GM23338 (cell line): ENCODE data around the gene REC8.

Source experiments
- CREB1 ChIP-seq: fragments of 250-450 bp; sonication (Bioruptor Pico); IDR thresholded peaks from 2 replicates; pipeline ENCODE4 v1.5.0; 2020; ENCODE audit warnings: low read depth, mild to moderate bottlenecking, moderate library complexity
- EZH2 ChIP-seq: fragments of 200-600 bp; sonication (generic); IDR thresholded peaks from one replicate; pipeline ENCODE4 v1.8.0; 2017; ENCODE audit warnings: antibody characterized with exemption, mild to moderate bottlenecking, low read depth; ENCODE audit not compliant: unreplicated experiment
- EZH2phosphoT487 ChIP-seq: fragments of 200-600 bp; sonication (generic); IDR thresholded peaks from one replicate; pipeline ENCODE4 v1.8.1; 2018; ENCODE audit warnings: antibody characterized with exemption; ENCODE audit not compliant: unreplicated experiment
- JUNB ChIP-seq: IDR thresholded peaks from one replicate; pipeline ENCODE4 v1.6.1; 2016; ENCODE audit warnings: antibody characterized with exemption; ENCODE audit not compliant: unreplicated experiment
- NANOG ChIP-seq: IDR thresholded peaks from 2 replicates; pipeline ENCODE4 v1.6.1; 2016; ENCODE audit warnings: antibody characterized with exemption, borderline replicate concordance
- POLR2AphosphoS5 ChIP-seq: IDR thresholded peaks from 2 replicates; pipeline ENCODE4 v1.6.1; 2016; ENCODE audit warnings: antibody characterized with exemption, low read depth
- TF ChIP-seq, protein P1 (sequence below), 2 experiments: fragments of 200-600 bp in 1 of 2; sonication (generic) in 1 of 2; conservative IDR thresholded peaks; 2 replicates each; pipeline versions ENCODE4 v1.5.1 to v1.6.1; 2016 to 2017; ENCODE audit warnings: antibody characterized with exemption in 2 of 2, low read depth in 2 of 2, mild to moderate bottlenecking in 2 of 2, moderate library complexity in 1 of 2
- TF ChIP-seq, protein P2 (sequence below): IDR thresholded peaks from 2 replicates; pipeline ENCODE4 v1.6.1; 2016; ENCODE audit warnings: antibody characterized with exemption
- TF ChIP-seq, protein P3 (sequence below): IDR thresholded peaks from one replicate; pipeline ENCODE4 v1.6.1; 2018; ENCODE audit warnings: antibody characterized with exemption; ENCODE audit not compliant: unreplicated experiment

DNA sequence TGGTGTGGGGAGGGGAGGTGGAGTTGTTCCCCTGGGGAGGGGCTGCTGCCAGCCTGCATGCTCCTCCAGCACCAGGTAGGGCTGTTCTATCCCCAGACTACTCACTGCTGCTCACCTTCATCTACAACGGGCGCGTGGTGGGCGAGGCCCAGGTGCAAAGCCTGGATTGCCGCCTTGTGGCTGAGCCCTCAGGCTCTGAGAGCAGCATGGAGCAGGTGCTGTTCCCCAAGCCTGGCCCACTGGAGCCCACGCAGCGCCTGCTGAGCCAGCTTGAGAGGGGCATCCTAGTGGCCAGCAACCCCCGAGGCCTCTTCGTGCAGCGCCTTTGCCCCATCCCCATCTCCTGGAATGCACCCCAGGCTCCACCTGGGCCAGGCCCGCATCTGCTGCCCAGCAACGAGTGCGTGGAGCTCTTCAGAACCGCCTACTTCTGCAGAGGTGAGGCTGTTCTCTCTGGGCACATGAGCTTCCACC lies 7.3 kb upstream of the REC8 start:
- TF ChIP-seq, protein P1, sequence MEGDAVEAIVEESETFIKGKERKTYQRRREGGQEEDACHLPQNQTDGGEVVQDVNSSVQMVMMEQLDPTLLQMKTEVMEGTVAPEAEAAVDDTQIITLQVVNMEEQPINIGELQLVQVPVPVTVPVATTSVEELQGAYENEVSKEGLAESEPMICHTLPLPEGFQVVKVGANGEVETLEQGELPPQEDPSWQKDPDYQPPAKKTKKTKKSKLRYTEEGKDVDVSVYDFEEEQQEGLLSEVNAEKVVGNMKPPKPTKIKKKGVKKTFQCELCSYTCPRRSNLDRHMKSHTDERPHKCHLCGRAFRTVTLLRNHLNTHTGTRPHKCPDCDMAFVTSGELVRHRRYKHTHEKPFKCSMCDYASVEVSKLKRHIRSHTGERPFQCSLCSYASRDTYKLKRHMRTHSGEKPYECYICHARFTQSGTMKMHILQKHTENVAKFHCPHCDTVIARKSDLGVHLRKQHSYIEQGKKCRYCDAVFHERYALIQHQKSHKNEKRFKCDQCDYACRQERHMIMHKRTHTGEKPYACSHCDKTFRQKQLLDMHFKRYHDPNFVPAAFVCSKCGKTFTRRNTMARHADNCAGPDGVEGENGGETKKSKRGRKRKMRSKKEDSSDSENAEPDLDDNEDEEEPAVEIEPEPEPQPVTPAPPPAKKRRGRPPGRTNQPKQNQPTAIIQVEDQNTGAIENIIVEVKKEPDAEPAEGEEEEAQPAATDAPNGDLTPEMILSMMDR (conservative IDR thresholded peaks at IDR 0.05; ENCODE audit: low read depth in 2 of 2), result no peak
- TF ChIP-seq EZH2, result no peak
- TF ChIP-seq EZH2phosphoT487, result no peak
- TF ChIP-seq POLR2AphosphoS5, result no peak
- TF ChIP-seq, protein P2, sequence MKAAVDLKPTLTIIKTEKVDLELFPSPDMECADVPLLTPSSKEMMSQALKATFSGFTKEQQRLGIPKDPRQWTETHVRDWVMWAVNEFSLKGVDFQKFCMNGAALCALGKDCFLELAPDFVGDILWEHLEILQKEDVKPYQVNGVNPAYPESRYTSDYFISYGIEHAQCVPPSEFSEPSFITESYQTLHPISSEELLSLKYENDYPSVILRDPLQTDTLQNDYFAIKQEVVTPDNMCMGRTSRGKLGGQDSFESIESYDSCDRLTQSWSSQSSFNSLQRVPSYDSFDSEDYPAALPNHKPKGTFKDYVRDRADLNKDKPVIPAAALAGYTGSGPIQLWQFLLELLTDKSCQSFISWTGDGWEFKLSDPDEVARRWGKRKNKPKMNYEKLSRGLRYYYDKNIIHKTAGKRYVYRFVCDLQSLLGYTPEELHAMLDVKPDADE, result no peak
- TF ChIP-seq JUNB, result no peak
- TF ChIP-seq, protein P3, sequence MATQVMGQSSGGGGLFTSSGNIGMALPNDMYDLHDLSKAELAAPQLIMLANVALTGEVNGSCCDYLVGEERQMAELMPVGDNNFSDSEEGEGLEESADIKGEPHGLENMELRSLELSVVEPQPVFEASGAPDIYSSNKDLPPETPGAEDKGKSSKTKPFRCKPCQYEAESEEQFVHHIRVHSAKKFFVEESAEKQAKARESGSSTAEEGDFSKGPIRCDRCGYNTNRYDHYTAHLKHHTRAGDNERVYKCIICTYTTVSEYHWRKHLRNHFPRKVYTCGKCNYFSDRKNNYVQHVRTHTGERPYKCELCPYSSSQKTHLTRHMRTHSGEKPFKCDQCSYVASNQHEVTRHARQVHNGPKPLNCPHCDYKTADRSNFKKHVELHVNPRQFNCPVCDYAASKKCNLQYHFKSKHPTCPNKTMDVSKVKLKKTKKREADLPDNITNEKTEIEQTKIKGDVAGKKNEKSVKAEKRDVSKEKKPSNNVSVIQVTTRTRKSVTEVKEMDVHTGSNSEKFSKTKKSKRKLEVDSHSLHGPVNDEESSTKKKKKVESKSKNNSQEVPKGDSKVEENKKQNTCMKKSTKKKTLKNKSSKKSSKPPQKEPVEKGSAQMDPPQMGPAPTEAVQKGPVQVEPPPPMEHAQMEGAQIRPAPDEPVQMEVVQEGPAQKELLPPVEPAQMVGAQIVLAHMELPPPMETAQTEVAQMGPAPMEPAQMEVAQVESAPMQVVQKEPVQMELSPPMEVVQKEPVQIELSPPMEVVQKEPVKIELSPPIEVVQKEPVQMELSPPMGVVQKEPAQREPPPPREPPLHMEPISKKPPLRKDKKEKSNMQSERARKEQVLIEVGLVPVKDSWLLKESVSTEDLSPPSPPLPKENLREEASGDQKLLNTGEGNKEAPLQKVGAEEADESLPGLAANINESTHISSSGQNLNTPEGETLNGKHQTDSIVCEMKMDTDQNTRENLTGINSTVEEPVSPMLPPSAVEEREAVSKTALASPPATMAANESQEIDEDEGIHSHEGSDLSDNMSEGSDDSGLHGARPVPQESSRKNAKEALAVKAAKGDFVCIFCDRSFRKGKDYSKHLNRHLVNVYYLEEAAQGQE, result no peak
- no peak for TF ChIP-seq CREB1 (CRISPR knock-in tag)
- TF ChIP-seq NANOG, result no peak
